Subcutaneous adipose tissue (tissue), 4 donors: ENCODE data around the gene ZMAT5. TPM values are rescaled to one million over a fixed set of nuclear protein-coding genes. Genes with fewer than 3 reads are reported as not detected.

ENCODE experiments used
- total RNA-seq, 4 donors: library from RNA; depleted of rRNA; stranded (reverse); fragments of >200 nt; gene quantifications; one replicate each; pipeline ENCODE4 v1.1.0, GENCODE V29; 2016
- TF ChIP-seq, protein P1 (sequence below): fragments of 450-650 bp; IDR thresholded peaks from one replicate; pipeline ENCODE4 v1.5.1; 2016; ENCODE audit warnings: low read depth, mild to moderate bottlenecking, control low read depth, antibody characterized with exemption, moderate library complexity

ZMAT5 gene
- total RNA-seq, 4 donors from 2014 or later, result 12.1 to 23.8 (median 17.0) TPM

DNA sequence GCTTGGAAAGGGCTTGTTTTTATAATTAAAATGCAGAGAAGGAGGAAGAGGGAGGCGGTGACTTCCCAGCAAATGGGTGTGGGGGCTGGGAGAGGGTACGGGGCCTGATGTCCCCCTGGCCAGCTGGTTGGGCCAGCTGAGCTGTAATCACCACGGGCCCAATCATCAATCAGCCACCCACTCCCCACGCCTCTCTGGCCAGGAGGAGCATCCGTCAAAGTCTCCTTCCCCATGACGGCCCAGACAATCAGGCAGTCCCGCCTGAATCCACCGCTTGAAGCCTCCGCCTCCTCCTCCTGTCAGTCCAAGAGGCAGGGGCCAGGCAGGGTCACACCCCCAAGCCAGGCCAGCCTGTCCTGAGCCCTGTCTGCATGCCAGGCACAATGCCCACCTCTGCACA is 60.3 kb downstream of the ZMAT5 start:
- TF ChIP-seq, protein P1, sequence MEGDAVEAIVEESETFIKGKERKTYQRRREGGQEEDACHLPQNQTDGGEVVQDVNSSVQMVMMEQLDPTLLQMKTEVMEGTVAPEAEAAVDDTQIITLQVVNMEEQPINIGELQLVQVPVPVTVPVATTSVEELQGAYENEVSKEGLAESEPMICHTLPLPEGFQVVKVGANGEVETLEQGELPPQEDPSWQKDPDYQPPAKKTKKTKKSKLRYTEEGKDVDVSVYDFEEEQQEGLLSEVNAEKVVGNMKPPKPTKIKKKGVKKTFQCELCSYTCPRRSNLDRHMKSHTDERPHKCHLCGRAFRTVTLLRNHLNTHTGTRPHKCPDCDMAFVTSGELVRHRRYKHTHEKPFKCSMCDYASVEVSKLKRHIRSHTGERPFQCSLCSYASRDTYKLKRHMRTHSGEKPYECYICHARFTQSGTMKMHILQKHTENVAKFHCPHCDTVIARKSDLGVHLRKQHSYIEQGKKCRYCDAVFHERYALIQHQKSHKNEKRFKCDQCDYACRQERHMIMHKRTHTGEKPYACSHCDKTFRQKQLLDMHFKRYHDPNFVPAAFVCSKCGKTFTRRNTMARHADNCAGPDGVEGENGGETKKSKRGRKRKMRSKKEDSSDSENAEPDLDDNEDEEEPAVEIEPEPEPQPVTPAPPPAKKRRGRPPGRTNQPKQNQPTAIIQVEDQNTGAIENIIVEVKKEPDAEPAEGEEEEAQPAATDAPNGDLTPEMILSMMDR, result no peak

DNA sequence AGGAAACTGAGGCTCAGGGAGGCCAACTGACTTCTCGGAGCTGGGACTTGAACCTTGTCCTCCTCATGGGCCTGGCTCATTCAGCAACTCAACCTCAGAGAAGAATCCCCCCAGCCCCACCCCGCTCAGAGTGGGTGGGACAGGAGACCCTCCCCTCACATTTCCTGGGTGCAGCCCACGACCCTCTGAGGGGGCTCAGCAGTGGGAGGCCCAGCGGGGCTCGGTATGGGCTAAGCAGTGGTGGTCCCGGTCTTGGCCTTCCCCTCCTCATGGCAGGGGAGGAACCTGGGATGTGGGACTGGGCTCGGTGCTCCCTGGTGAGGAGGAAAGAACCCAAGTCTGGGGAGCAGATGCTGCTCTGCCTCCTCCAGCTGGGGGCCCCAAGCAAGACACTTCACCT is 61.2 kb downstream of the ZMAT5 start:
- TF ChIP-seq, protein P1, result no peak

DNA sequence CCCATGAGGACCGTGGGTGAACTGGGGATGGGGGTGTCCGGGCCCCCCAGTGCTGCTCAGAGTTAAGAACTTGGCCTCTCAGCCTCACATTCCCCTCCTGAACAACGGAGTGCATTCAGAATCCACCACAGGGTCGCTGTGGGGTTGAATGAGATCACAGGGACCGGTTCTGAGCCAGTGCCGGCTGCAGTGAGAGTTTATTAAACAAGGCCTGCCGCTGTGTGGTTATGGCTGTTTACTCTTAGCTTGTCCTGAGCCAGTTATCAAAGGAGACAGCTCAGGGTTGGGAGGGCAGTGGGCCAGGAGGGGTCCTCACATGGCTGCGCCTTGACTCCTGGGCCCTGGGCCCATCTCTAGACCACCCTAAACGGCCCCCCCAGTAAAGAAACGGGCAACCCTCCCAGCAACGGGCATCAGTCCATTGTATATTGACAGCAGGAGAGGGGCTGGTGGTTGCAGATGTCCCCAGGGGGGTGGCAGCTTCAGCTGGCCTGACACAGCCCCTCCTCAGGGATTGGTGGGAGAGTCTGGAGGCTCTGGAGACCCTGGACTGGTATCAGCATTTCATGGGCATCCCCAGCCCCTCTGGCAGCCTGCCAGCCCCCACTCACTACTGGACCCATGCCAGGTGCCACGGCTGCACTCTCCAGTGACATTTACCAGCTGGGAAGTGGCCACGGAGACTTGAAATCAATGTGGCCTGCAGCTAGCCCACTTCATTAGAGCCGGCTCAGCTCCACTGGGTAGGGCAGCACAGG is 62.1 kb downstream of the ZMAT5 start:
- TF ChIP-seq, protein P1, result no peak

DNA sequence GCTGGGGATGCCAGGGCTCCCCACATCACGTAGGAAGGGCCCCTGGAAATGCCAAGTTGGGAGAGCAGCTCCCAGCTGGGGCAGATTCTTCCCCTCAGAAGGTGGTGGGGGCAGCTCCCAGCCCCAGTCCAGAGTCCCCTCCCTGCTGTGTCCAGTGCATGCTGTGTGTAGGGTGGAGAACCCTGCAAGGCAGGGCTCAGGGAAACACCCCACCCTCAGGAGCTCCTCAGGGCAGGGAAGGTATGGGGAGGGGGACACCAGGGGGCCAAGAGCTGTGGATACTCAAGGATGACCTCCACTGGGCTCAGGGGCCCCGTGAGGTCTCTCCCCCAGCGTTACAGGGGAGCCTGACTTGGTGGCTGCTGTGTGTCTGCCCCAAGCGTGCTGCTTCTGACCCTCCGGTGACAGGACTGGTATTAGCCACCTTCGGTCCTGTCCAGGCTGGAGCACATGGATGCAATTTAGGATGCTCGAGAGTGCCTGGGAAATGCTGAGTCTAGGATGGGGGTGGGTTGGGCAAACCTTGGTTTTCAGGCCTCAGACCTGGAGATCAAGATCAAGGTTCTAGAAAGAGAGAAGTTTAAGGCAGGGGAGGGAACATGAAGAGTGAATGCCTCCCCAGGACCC is 63.1 kb downstream of the ZMAT5 start:
- TF ChIP-seq, protein P1, result no peak

DNA sequence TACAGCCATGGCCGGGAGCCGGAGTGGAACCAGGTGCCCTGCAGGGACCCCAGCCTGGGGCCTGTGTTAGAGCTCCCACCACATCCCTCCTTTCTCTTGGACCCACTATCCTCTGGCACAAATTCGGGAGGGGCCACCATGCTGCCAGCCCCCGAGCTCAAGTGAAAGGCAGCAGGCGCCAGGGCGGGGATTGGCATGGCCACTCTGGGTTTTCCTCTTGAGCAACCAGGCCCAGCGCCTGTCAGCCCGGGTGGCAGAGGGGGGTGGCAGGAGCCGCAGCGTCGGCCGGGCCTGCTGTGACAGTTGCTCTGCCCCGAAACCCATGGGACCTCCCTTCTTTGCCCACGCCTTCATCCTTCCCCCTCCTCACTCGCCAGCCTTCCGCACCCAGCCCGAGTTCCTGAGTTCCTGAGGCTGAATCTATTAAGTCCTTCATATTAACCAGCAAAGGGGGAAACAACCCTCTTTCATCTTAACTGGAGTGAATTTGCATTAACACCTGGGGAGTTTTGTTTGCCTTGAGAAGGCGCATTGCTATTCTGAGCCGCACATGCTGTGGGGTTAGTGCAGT is 63.8 kb downstream of the ZMAT5 start:
- TF ChIP-seq, protein P1, result no peak

DNA sequence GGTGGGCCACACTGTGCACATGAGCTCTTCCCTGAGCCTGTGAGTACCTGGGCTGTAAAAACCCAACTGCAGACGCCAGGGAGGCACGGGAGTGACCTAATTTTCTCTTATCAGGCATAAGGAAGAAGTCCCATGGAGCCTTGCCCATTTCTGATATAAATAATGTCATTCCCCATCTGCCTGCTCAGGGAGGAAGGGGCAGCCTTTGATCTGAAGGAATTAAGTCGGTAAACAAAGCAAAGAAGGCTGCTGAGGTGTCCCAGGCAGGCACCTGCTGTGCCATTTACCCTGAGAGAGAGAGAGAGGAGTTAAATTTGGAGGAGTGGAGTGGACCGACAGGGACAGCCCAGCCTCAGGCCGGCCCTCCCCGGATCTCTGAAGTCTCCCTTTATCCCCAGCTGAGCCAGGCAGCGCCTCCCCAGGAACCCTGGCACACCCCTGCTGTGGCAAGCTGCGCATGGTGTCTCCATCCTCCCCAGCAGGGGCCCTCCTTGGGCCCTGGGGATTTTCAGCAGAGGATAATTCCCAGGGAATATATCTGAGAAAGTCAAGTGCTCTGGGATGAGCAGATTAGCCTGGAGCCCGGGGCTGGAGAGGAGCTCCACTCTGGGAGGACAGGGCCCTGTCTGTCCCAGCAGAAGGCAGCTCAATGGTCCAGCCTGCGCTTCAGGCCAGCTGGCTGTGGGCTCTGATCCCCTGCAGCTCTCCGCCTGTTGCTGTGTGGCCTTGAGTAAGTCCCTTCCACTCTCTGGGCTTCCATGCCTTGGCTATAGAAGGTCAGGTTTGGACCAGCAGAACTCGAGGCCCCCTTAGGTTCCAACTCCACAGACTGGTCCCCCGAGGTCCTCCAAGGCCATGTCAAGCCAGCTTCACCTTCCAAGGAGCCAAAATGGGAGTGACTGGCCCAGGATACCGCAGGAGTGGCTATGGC is 64.5 kb downstream of the ZMAT5 start:
- TF ChIP-seq, protein P1, result no peak
